ENCODE results near the gene STARD10.

Gene STARD10

GRCh38 chr11:72743321-72744221 lies 50.3 kb downstream of the STARD10 start:
- no peak for DNase-seq

- DNase-seq = no peak
Measured at GRCh38 chr11:72742513-72743320, 51.1 kb downstream of the STARD10 start.

- no peak for DNase-seq
Measured at GRCh38 chr11:72741849-72742512, 51.9 kb downstream of the STARD10 start.

GRCh38 chr11:72741429-72741833 lies 52.4 kb downstream of the STARD10 start:
- no peak for DNase-seq

- no peak for DNase-seq
Measured at GRCh38 chr11:72740562-72741428, 53.1 kb downstream of the STARD10 start.

- DNase-seq = no peak
Measured at GRCh38 chr11:72740060-72740424, 53.8 kb downstream of the STARD10 start.

- no peak for DNase-seq
Measured at GRCh38 chr11:72739240-72740059, 54.4 kb downstream of the STARD10 start.

- peak; percentile 54 for DNase-seq
Measured at GRCh38 chr11:72738199-72739141, 55.4 kb downstream of the STARD10 start.

- no peak for DNase-seq
Measured at GRCh38 chr11:72737336-72737735, 56.5 kb downstream of the STARD10 start.

GRCh38 chr11:72736452-72737069 lies 57.3 kb downstream of the STARD10 start:
- peak; percentile 71 for DNase-seq

GRCh38 chr11:72735495-72736027 lies 58.3 kb downstream of the STARD10 start:
- DNase-seq = peak; percentile 46

GRCh38 chr11:72732329-72732728 lies 61.5 kb downstream of the STARD10 start:
- DNase-seq = no peak

GRCh38 chr11:72730737-72731136 lies 63.1 kb downstream of the STARD10 start:
- DNase-seq = no peak

GRCh38 chr11:72730243-72730642 lies 63.6 kb downstream of the STARD10 start:
- no peak for DNase-seq

- DNase-seq = no peak
Measured at GRCh38 chr11:72727521-72727920, 66.3 kb downstream of the STARD10 start.

- DNase-seq = no peak
Measured at GRCh38 chr11:72726266-72727220, 67.3 kb downstream of the STARD10 start.

GRCh38 chr11:72725724-72726028 lies 68.2 kb downstream of the STARD10 start:
- DNase-seq = no peak
